HepG2 (cell line): ENCODE data around the gene ADGRL3. TPM values are rescaled to one million over a fixed set of nuclear protein-coding genes. Genes with fewer than 3 reads are reported as not detected.

Experiments
- ATAC-seq: fragments of 200-7000 bp; cut with Tn5 transposase; 3 replicates; pipeline ENCODE4 v1.9.1; 2020; ENCODE audit warnings: mild to moderate bottlenecking, moderate library complexity
- BruUV-seq: library from RNA; stranded (reverse); fragments of 400-500 nt; replicated peaks from 2 replicates; lab custom pipeline; 2021; lab: Mats Ljungman, UMichigan
- CTCF ChIA-PET: fragments of 300-600 bp; formaldehyde crosslinking; extraction: SDS; loops from one replicate; lab custom pipeline; 2021; ENCODE audit warnings: low total read pairs, inconsistent platforms, low intra/inter-chr PET ratio; lab: Yijun Ruan, JAX
- POLR2A ChIA-PET: fragments of 350-600 bp; sonication (Branson Sonifier 250); formaldehyde crosslinking; loops from one replicate; lab custom pipeline; 2020; ENCODE audit warnings: antibody characterized with exemption, inconsistent platforms; lab: Yijun Ruan, JAX
- DNase-seq: peaks from one replicate; pipeline ENCODE4 v3.0.0-alpha.2; 2015; ENCODE audit warnings: low spot score
- FAIRE-seq: peaks from 3 replicates; lab custom pipeline; 2011; peaks lifted over from hg19 to GRCh38; lab: Jason Lieb, UNC
- H2AFZ ChIP-seq: one replicate; pipeline ENCODE4 v1.6.1; 2011; ENCODE audit warnings: low read length, inconsistent platforms
- H3K27ac ChIP-seq: fragments of 300-600 bp; 3 replicates; pipeline ENCODE4 v1.8.0; 2011; ENCODE audit warnings: mixed run types, mild to moderate bottlenecking, mixed read lengths, low read length, inconsistent platforms; ENCODE audit not compliant: insufficient read depth; ENCODE audit errors: extremely low read length
- H3K27me3 ChIP-seq, 2 experiments: fragments of 200-600 bp in 1 of 2; 2 replicates in 1 of 2; 3 replicates in 1 of 2; pipeline versions ENCODE4 v1.6.0 to v1.8.0; 2011; ENCODE audit warnings: low read length in 2 of 2, mild to moderate bottlenecking in 2 of 2, moderate library complexity in 2 of 2, inconsistent platforms in 1 of 2; ENCODE audit not compliant: insufficient read depth in 2 of 2, control insufficient read depth in 1 of 2
- H3K36me3 ChIP-seq, 2 experiments: fragments of 200-600 bp in 1 of 2; replicated peaks in 1 of 2; 2 replicates in 1 of 2; 3 replicates in 1 of 2; pipeline versions ENCODE4 v1.5.1 to v1.8.0; 2011; ENCODE audit warnings: low read length in 2 of 2, inconsistent platforms in 1 of 2; ENCODE audit not compliant: insufficient read depth in 2 of 2, control insufficient read depth in 1 of 2
- H3K4me1 ChIP-seq: 2 replicates; pipeline ENCODE4 v1.5.1; 2012; ENCODE audit warnings: low read length, inconsistent platforms; ENCODE audit not compliant: insufficient read depth
- H3K4me2 ChIP-seq: 2 replicates; pipeline ENCODE4 v1.6.0; 2011; ENCODE audit warnings: low read depth, low read length, inconsistent platforms
- H3K4me3 ChIP-seq, 3 experiments: fragments of 200-600 bp in 1 of 3; sonication (generic), shearing (Covaris generic) in 1 of 3; replicated peaks in 1 of 3; 2 replicates each; pipeline ENCODE4 v1.5.1; 2011 to 2016; ENCODE audit warnings: low read length in 3 of 3, inconsistent platforms in 2 of 3, low read depth in 2 of 3, mild to moderate bottlenecking in 2 of 3, control low read depth in 1 of 3, mixed read lengths in 1 of 3; ENCODE audit not compliant: insufficient read depth in 1 of 3
- H3K79me2 ChIP-seq: one replicate; pipeline ENCODE4 v1.6.1; 2011; ENCODE audit warnings: low read length, inconsistent platforms; ENCODE audit not compliant: insufficient read depth
- H3K9ac ChIP-seq: 2 replicates; pipeline ENCODE4 v1.6.0; 2011; ENCODE audit warnings: mild to moderate bottlenecking, low read depth, low read length, inconsistent platforms; ENCODE audit not compliant: insufficient read depth
- H3K9me3 ChIP-seq: 2 replicates; pipeline ENCODE4 v1.5.1; 2012; ENCODE audit warnings: mild to moderate bottlenecking, low read length
- H4K20me1 ChIP-seq: 2 replicates; pipeline ENCODE4 v1.6.0; 2011; ENCODE audit warnings: inconsistent platforms, mild to moderate bottlenecking, low read length, moderate library complexity; ENCODE audit not compliant: insufficient read depth
- ATF2 ChIP-seq: sonication (generic); formaldehyde crosslinking; IDR thresholded peaks from 2 replicates; pipeline ENCODE4 v1.4.0; 2020; ENCODE audit warnings: missing genetic modification reagents
- HMGXB4 ChIP-seq, 2 experiments: sonication (generic) in 1 of 2; formaldehyde crosslinking in 1 of 2; IDR thresholded peaks; 2 replicates each; pipeline versions ENCODE4 v1.4.0 to v1.6.1; 2018 to 2020; ENCODE audit warnings: missing genetic modification reagents in 2 of 2, borderline replicate concordance in 1 of 2, low read depth in 1 of 2, mild to moderate bottlenecking in 1 of 2, missing biosample characterization in 1 of 2
- HOXA5 ChIP-seq: sonication (generic); formaldehyde crosslinking; IDR thresholded peaks from 2 replicates; pipeline ENCODE4 v1.4.0; 2020; ENCODE audit warnings: missing genetic modification reagents
- HOXA7 ChIP-seq: sonication (generic); formaldehyde crosslinking; IDR thresholded peaks from 2 replicates; pipeline ENCODE4 v1.8.1; 2022; ENCODE audit warnings: mild to moderate bottlenecking, missing genetic modification reagents, moderate library complexity
- MNT ChIP-seq: fragments of 450-650 bp; IDR thresholded peaks from 2 replicates; pipeline ENCODE4 v1.6.1; 2016
- NFKBIZ ChIP-seq: IDR thresholded peaks from 2 replicates; pipeline ENCODE4 v1.6.1; 2018; ENCODE audit warnings: missing genetic modification reagents, missing compliant biosample characterization
- PCBP2 ChIP-seq: fragments of 200-400 bp; formaldehyde crosslinking; optimal IDR thresholded peaks from 2 replicates; pipeline ENCODE3; 2018; ENCODE audit warnings: low read length, low read depth; ENCODE audit not compliant: poor library complexity, severe bottlenecking
- SRSF9 ChIP-seq: fragments of 200-400 bp; formaldehyde crosslinking; IDR thresholded peaks from 2 replicates; pipeline ENCODE4 v1.6.1; 2018; ENCODE audit warnings: borderline replicate concordance, mild to moderate bottlenecking, low read depth, low read length; ENCODE audit not compliant: insufficient read depth, poor library complexity, severe bottlenecking
- SUZ12 ChIP-seq: fragments of 150-350 bp; IDR thresholded peaks from 2 replicates; pipeline ENCODE4 v1.6.1; 2014; ENCODE audit warnings: low read depth, low read length
- ZBTB7A ChIP-seq: sonication (generic); formaldehyde crosslinking; IDR thresholded peaks from 2 replicates; pipeline ENCODE4 v1.8.0; 2022; ENCODE audit warnings: mild to moderate bottlenecking, missing genetic modification reagents
- ZNF224 ChIP-seq: sonication (generic); formaldehyde crosslinking; IDR thresholded peaks from 2 replicates; pipeline ENCODE4 v1.5.0; 2020; ENCODE audit warnings: mild to moderate bottlenecking, missing genetic modification reagents
- ZNF280B ChIP-seq: sonication (generic); formaldehyde crosslinking; IDR thresholded peaks from 2 replicates; pipeline ENCODE4 v1.5.0; 2020; ENCODE audit warnings: missing genetic modification reagents, mild to moderate bottlenecking, borderline replicate concordance
- ZNF451 ChIP-seq: sonication (generic); formaldehyde crosslinking; IDR thresholded peaks from 2 replicates; pipeline ENCODE4 v1.5.0; 2020; ENCODE audit warnings: mild to moderate bottlenecking, missing genetic modification reagents
- ZNF761 ChIP-seq: sonication (generic); formaldehyde crosslinking; conservative IDR thresholded peaks from 2 replicates; pipeline ENCODE4 v1.4.0; 2020; ENCODE audit warnings: mild to moderate bottlenecking, missing genetic modification reagents
- WGBS: methylation state at CpG from one replicate; pipeline ENCODE4 v1.1.6; 2017; ENCODE audit warnings: low lambda C conversion rate; 5-methylcytosine and 5-hydroxymethylcytosine counted together
- in situ Hi-C: cut with HindIII; loops from 2 replicates; pipeline ENCODE4 v1.10.0; 2017; ENCODE audit warnings: low pct_unique_long_range_greater_than_20kb; ENCODE audit not compliant: extremely low pct_ligation_motif_present
- intact Hi-C: fragments of 100-400 bp; cut with micrococcal nuclease; formaldehyde crosslinking; loops from one replicate; pipeline ENCODE4 v1.10.0; 2022; ENCODE audit not compliant: unreplicated experiment
- polyA plus RNA-seq, 8 experiments: library from polyadenylated mRNA; depleted of rRNA in 3 of 8; stranded (reverse) in 7 of 8; unstranded in 1 of 8; fragments of >200 nt; fragmentation: Illumina TruSeq in 4 of 8; extraction: Trizol in 4 of 8; gene quantifications; 2 replicates each; pipeline versions ENCODE4 v1.2.1 to v1.2.3, GENCODE V29; 2011 to 2016; ENCODE audit warnings: low read depth in 4 of 8, missing spikeins in 1 of 8, mixed read lengths in 1 of 8; ENCODE audit not compliant: insufficient read depth in 1 of 8
- total RNA-seq, 5 experiments: library from RNA; depleted of rRNA; stranded (reverse); fragments of >200 nt; fragmentation: Illumina TruSeq; extraction: Trizol; gene quantifications; 2 replicates each; pipeline ENCODE4 v1.2.3, GENCODE V29; 2016; ENCODE audit warnings: low read depth in 1 of 5

The ADGRL3 gene
- total and polyA plus RNA-seq, 2 of the 13 experiments (the other 11 are each of a cell fraction or from before 2014, with no cell fraction given) = 0.04 to 0.05 TPM

GRCh38 chr4:62037571-62037970 is 837.4 kb downstream of the ADGRL3 start:
- in situ Hi-C loops = no loop called here
- no peaks in the 10 kb centered on the region for H3K9me3 ChIP-seq
- H3K4me1 ChIP-seq = no peaks in the 10 kb centered on the region
- FAIRE-seq (no peak), ATAC-seq (no peak; the same call in 2 of the 3 replicates), DNase-seq (no peak)
- ChIA-PET POLR2A (no interaction called here), CTCF (no interaction called here)
- intact Hi-C loops = no loop called here
- no peaks in the 10 kb centered on the region for H4K20me1 ChIP-seq
- no peak overlapping the region for H3K9ac ChIP-seq
- no TSS peak for BruUV-seq
- no peak overlapping the region for H3K27ac ChIP-seq
- WGBS = 1% methylated on average over 5 of the region's 5 CpGs
- H3K36me3 ChIP-seq = no peaks in the 10 kb centered on the region
- H3K79me2 ChIP-seq = no peaks in the 10 kb centered on the region
- TF ChIP-seq HOXA7 (CRISPR knock-in tag) = no peak
- no peak for TF ChIP-seq NFKBIZ (CRISPR knock-in tag)
- TF ChIP-seq ZNF761 (CRISPR knock-in tag) = no peak
- no peak for TF ChIP-seq ZNF224 (CRISPR knock-in tag)
- TF ChIP-seq ZNF451 (CRISPR knock-in tag) = no peak
- TF ChIP-seq PCBP2 = no peak
- TF ChIP-seq MNT = no peak
- no peak for TF ChIP-seq ZBTB7A
- TF ChIP-seq ATF2 (CRISPR knock-in tag) = no peak
- TF ChIP-seq SRSF9 = no peak
- no peak for TF ChIP-seq HOXA5 (CRISPR knock-in tag)
- no peak for TF ChIP-seq ZNF280B (CRISPR knock-in tag)
- no peak for TF ChIP-seq SUZ12
- TF ChIP-seq HMGXB4 (CRISPR knock-in tag; IDR thresholded peaks at IDR 0.05; ENCODE audit: borderline replicate concordance in 1 of 2, low read depth in 1 of 2) = no peak
- no peak overlapping the region for H2AFZ ChIP-seq
- H3K27me3 ChIP-seq = no peaks in the 10 kb centered on the region
- no peak overlapping the region for H3K4me2 ChIP-seq
- H3K4me3 ChIP-seq = no peak overlapping the region
